Brain microvascular endothelial cell (primary cell): ENCODE results near the gene SWSAP1.

Experiments used
- DNase-seq: peaks from one replicate; pipeline ENCODE4 v3.0.0-alpha.2; 2020
- H3K27ac ChIP-seq: fragments of 250-450 bp; sonication (Bioruptor Pico); 2 replicates; pipeline ENCODE4 v1.5.1; 2020; ENCODE audit warnings: mild to moderate bottlenecking, moderate library complexity
- H3K27me3 ChIP-seq: fragments of 250-450 bp; sonication (Bioruptor Pico); replicated peaks from 2 replicates; pipeline ENCODE4 v1.5.1; 2020; ENCODE audit warnings: mild to moderate bottlenecking
- H3K36me3 ChIP-seq: fragments of 250-450 bp; sonication (Bioruptor Pico); replicated peaks from 2 replicates; pipeline ENCODE4 v1.5.1; 2020; ENCODE audit warnings: mild to moderate bottlenecking
- H3K4me3 ChIP-seq: 2 replicates; pipeline ENCODE4 v1.5.1; 2011; ENCODE audit warnings: low read depth, mild to moderate bottlenecking, control low read depth, low read length, moderate library complexity
- CTCF ChIP-seq: IDR thresholded peaks from 2 replicates; pipeline ENCODE4 v1.5.1; 2011; ENCODE audit warnings: low read depth, mild to moderate bottlenecking, moderate library complexity, low read length, control low read depth, inconsistent platforms; ENCODE audit errors: missing control alignments
- in situ Hi-C: cut with HindIII; loops from 2 replicates; pipeline ENCODE4 v1.10.0; 2017; ENCODE audit warnings: low sequenced_read_pairs, low pct_ligation_motif_present

SWSAP1 gene

GRCh38 chr19:11414544-11414943 is 40.1 kb downstream of the SWSAP1 start:
- no peak overlapping the region for H3K4me3 ChIP-seq
- in situ Hi-C loops: no loop called here
- H3K27me3 ChIP-seq: peaks cover 18% of the 10 kb centered on the region
- H3K36me3 ChIP-seq: no peaks in the 10 kb centered on the region
- no peak for DNase-seq
- H3K27ac ChIP-seq: no peak overlapping the region
- no peak for TF ChIP-seq CTCF

- H3K27ac ChIP-seq: no peak overlapping the region
- no peak for TF ChIP-seq CTCF
- no peak overlapping the region for H3K4me3 ChIP-seq
- in situ Hi-C loops: no loop called here
- H3K27me3 ChIP-seq: peaks cover 33% of the 10 kb centered on the region
- H3K36me3 ChIP-seq: no peaks in the 10 kb centered on the region
- DNase-seq: no peak
Observed at GRCh38 chr19:11416346-11417052, 42.0 kb downstream of the SWSAP1 start.

- no peak for TF ChIP-seq CTCF
- in situ Hi-C loops: no loop called here
- Histone ChIP-seq H3K36me3 (no peaks in the 10 kb centered on the region), H3K27ac (no peak overlapping the region), H3K27me3 (peaks cover 41% of the 10 kb centered on the region), H3K4me3 (no peak overlapping the region)
- no peak for DNase-seq
Observed at GRCh38 chr19:11418094-11418548, 43.7 kb downstream of the SWSAP1 start.

- in situ Hi-C loops: no loop called here
- no peak within 1 kb of the TSS for H3K27ac ChIP-seq
- no peak within 1 kb of the TSS for H3K4me3 ChIP-seq
- no peak for DNase-seq
- no peaks in the 10 kb centered on the region for H3K36me3 ChIP-seq
- peaks cover 46% of the 10 kb centered on the region for H3K27me3 ChIP-seq
- TF ChIP-seq CTCF: no peak
Observed at GRCh38 chr19:11418549-11419506, 44.4 kb downstream of the SWSAP1 start, which contains the start of gene RGL3. RGL3 (minus strand) TSS chr19:11419314; CDS start chr19:11419278, 36 bp downstream.

GRCh38 chr19:11420429-11421370 is 46.2 kb downstream of the SWSAP1 start:
- Histone ChIP-seq H3K4me3 (peak overlapping the region; percentile 20), H3K27me3 (peaks cover 50% of the 10 kb centered on the region), H3K27ac (no peak overlapping the region), H3K36me3 (no peaks in the 10 kb centered on the region)
- in situ Hi-C loops: no loop called here
- TF ChIP-seq CTCF: no peak
- no peak for DNase-seq
